Hematopoietic multipotent progenitor cell treated with erythropoietin and hydrocortisone succinate and interleukin-3 and kit ligand, for 15 days (in vitro differentiated cells): ENCODE results near the gene GORASP2.

ENCODE experiments used
- DNase-seq: peaks from one replicate; pipeline ENCODE4 v3.0.0-alpha.2; 2015; ENCODE audit warnings: low spot score

GORASP2 gene

GRCh38 chr2:170966648-170967396 lies 37.8 kb downstream of the GORASP2 start:
- no peak for DNase-seq

- DNase-seq, result no peak
These were observed 38.5 kb downstream of the GORASP2 start for GRCh38 chr2:170967553-170967952.

- DNase-seq, result no peak
These were observed 39.4 kb downstream of the GORASP2 start for GRCh38 chr2:170968205-170969003.

GRCh38 chr2:170969030-170969429 lies 40.0 kb downstream of the GORASP2 start:
- DNase-seq, result no peak

- no peak for DNase-seq
These were observed 40.9 kb downstream of the GORASP2 start for GRCh38 chr2:170969872-170970496.

- no peak for DNase-seq
These were observed 42.0 kb downstream of the GORASP2 start for GRCh38 chr2:170971071-170971470.

GRCh38 chr2:170972296-170973224 lies 43.5 kb downstream of the GORASP2 start:
- no peak for DNase-seq

- DNase-seq, result no peak
These were observed 44.1 kb downstream of the GORASP2 start for GRCh38 chr2:170973225-170973491.

GRCh38 chr2:170973492-170974303 lies 44.6 kb downstream of the GORASP2 start:
- peak; percentile 82 for DNase-seq

DNA sequence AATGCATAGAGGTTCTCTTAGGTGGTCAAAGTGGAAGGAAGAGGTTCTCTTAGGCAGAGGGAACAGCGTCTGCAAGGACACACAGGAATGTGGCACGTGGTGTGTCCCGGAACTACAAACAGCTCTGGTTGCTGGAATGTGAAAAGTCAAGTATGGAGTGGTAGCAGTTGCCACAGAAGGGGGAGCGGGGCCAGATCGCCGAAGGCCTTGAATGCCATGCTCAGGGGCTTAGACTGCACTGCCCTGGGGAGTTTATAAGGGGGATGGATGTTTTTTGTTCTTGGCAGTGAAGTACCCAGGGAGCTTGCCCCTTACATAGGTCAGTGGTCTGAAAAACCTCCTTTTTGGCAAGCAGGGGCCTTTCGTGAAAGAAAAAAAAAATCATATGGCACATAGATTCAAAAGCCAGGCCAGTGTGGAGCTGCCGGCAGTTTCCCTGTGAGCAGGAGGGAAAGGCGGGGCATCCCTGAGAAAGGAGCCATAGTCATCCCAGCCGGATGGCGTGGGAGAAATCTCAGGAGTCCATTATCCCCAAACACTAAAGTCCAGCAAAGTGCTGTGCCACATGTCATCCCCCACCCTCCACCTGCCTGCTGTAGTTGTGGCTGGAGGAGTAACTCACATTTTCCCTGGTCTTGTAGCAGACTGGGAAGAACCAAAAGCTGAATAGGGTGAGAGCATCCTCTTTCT lies 45.4 kb downstream of the GORASP2 start:
- DNase-seq, result no peak

- no peak for DNase-seq
These were observed 46.3 kb downstream of the GORASP2 start for GRCh38 chr2:170975127-170975942.

DNA sequence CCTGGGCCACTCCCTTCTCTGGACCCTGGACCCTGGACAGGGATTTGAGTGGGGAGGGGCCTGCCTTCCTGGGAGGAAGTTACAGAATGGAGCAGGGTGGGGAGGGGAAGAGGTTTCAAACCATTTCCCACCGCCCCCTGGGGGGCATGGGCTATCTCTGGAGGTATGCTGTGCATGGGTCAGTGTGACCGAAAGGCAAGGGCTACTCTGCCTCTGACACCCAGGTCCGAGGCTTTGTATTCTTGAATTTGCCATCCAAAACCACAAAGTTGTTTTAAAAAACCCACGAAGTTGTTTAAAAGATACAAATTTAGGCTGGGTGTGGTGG lies 46.9 kb downstream of the GORASP2 start:
- no peak for DNase-seq

DNA sequence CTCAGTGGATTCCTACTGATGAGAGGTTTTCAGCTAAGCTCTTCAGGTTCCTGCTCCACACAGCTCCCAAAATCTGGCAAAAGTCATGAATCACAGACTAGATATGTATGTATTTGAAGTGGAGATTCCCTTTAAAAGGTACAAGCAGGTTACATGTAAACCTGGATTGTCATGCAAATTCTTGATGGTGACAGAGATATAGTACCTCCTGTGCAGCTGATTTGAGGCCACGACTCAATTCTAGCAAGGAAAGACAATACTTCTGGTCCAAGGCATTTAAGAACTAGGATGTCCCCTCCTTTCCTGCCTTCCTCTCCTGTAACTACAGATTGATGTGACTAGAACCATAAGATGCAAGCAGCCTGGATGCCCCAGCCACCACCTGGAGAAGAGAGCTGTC lies 55.0 kb downstream of the GORASP2 start:
- DNase-seq, result no peak

DNA sequence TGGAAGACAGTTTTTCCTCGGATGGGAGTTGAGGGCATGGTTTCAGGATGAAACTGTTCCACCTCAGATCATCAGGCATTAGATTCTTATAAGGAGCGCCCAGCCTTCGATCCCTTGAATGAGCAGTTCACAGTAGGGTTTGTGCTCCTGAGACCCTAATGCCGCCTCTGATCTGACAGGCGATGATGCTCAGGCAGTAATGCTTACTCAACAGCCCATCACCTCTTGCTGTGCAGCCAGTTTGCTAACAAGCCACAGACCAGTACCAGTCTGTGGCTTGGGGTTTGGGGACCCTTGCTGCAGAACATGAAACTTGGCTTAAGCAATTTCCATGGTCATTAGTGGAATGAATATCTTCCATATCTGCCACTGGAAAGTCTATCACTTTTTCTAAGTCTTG lies 56.4 kb downstream of the GORASP2 start:
- DNase-seq, result no peak

DNA sequence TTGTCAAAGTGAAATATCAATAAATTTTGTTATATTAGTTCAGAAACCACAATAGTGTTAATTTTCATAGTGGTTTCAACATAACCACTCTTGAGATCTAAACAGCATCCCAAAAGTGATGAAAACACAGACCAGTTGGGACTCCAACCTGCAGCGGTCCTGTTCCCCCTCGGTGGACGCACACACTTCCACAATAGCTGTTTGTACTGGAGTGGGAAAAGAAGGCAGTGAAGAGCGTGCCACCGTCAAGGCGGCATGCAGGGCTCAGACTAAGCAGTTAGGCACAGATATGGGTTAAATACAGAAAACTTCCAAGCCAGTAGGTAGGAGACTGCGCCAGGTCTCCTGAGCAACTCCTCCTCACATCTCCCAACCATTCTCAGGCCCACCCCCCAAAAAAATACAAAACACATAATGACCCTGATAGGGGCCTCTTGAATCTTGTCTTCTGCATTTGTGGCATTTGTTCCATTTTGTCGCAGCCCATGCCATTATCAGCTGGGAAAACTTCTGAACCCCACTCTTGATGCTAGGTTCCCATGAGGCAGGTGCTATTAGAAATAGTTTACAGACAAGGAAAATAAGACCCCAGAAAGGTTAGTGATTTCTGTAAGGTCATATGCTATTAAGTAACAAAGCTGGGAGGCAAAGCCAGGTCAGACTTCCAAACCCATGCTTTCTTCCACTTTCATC lies 57.7 kb downstream of the GORASP2 start:
- DNase-seq, result no peak

DNA sequence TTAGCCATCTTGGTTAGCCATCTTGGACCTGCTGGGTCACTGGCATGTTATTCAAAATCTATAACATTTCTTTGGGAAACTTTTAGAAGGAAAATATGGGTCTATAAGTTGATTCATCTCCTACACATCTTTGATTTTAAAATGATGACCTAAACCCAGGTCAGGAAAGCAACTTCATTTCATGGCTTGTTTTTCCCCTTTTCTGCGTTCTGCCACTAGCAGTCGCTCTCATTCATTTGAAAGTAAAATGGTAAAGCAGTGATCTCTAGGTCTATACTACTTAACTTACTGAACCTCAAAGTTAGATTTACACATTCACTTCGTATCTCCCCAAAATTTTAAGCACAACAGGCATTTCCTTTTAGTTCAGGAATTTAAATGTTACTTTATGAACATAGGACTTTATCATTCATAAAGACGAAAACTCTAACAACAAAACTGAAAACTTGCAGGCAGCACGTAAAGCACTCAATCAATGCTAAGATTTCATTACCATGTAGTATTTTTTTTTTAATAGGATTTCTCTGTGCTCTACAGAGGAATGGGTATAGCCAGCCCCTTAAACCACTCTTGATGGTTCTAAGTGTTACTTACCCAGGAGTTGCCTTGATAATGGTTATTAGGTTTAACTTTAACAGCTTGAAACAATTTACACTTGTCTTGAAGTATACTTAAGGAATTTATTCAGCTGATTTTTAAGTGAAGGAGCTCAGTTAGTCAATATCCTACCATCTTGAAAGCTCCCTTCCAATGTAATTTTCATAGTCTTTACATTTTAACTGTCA lies 62.5 kb downstream of the GORASP2 start:
- DNase-seq, result no peak

DNA sequence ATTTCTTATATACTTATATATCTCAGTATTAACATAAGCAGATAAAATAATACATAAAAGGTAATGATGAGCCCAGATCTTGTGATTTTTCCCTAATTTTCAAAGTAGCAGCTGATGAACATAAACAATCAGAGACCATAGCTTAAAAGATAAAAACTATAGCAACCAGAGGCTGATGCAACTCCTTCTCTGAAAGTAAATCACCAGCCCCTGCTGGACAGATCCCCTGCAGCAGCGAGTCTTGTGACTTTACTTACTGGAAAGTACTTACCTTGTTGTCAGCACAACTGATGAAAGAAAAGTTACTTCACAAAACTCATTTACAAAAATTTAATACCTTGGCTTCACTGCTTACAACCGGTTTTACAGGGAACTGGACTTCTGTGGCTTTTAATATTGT lies 67.3 kb downstream of the GORASP2 start:
- DNase-seq, result no peak

- DNase-seq, result no peak
These were observed 69.0 kb downstream of the GORASP2 start for GRCh38 chr2:170997893-170998597.
